Left cardiac atrium (tissue), 4 donors: ENCODE data around the gene NDUFB10. TPM values are rescaled to one million over a fixed set of nuclear protein-coding genes. Genes with fewer than 3 reads are reported as not detected.
A peak's percentile ranks its signal among the peaks of the same experiment; 100 is the strongest.

Experiments used
- ATAC-seq, 2 donors: fragments of 200-7000 bp; cut with Tn5 transposase; one replicate each; pipeline ENCODE4 v1.9.1; 2020; ENCODE audit warnings: mild to moderate bottlenecking in 2 of 2, moderate library complexity in 2 of 2
- DNase-seq: peaks from one replicate; pipeline ENCODE4 v3.0.0-alpha.2; 2020
- intact Hi-C, 2 donors: fragments of 100-400 bp; cut with DNase I; formaldehyde crosslinking; loops; one replicate each; pipeline versions ENCODE4 v1.14.1 to v1.15.1; 2022 to 2023
- total RNA-seq, 2 donors: library from RNA; stranded (reverse); fragmentation: NEBNext Ultra II Directional; extraction: Animal tissue kit (Norgen Biotek cat#: 25700); gene quantifications; one replicate each; pipeline ENCODE4 v1.2.1, GENCODE V29; 2021
- donor health status: DM: no; HTN: yes; CAD: no.
- donor health status: DM: no; HTN: yes; CAD: no; lungs with severe emphysema.
- donor health status: DM: yes; HTN: yes; CAD: no.
- donor health status: Dilated cardiomyopathy.

The NDUFB10 gene
- total RNA-seq, 2 donors from 2014 or later = 411 to 435 TPM

DNA sequence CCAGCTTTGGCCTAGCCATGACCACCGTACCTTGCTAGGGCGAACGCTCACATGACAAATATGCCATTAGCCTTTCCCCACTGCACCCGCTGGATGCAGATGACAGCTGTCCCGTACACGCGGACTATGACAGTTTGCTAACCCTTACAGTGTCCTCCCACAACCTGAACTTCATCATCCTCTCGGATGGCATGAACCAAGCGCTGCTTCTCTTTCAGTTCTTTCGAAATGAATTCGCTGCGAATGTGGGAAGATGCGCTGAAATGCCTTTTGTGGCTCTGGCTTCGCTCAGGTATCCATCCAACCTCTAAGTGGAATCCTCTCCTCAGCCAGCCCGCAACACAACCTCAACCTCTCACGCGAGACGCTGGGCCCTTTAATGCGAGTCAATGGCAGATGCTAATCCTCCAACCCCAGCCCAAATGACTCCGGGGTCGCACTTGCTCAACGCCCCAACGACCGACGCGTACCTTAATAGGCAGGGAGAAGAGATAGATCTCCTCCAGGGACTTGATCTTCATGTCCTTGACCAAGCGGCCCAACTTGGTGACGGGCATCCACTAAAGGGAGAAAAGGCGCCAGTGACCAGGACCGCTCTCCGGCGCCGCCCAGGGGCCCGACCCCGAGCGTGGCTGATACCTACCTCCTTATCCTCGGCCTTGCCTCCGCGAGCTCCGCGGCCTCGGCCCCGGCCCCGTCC is 4.6 kb downstream of the NDUFB10 start:
- peak; percentile 65 for DNase-seq
- intact Hi-C loops = no loop called here
- peak; percentile 42 to 46 for ATAC-seq

- DNase-seq (peak; percentile 99), ATAC-seq (peak; percentile 97)
- intact Hi-C loops = no loop called here
Measured at GRCh38 chr16:1964506-1965395, 5.4 kb downstream of the NDUFB10 start, which contains the start of gene RPS2. TSS of gene RPS2 (minus strand) at chr16:1964826. CDS start at chr16:1964625, 201 bp downstream.

- no peak for DNase-seq
- intact Hi-C loops = no loop called here
- ATAC-seq = peak in 1 of 2 donors; percentile 0
Measured at GRCh38 chr16:1965396-1966001, 6.2 kb downstream of the NDUFB10 start.

DNA sequence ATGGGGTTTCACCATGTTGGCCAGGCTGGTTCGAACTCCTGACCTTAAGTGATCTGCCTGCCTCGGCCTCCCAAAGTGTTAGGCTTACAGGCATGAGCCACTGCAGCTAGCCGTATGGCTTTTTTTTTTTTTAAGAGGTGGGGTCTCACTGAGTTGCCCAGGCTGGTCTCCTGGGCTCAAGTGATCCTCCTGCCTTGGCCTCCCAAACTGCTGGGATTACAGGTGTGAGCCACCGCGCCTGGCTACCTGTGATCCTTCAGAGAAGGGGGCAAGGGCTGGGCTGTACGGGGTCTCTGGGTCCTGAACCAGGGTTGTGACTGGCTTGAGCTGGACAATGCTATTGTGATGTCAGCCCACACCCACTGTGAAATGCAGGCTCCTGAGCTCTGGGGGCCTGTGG is 7.1 kb downstream of the NDUFB10 start, which contains the start of gene RNF151:
TSS of gene RNF151 (plus strand) at position 397 of the 400 bp plus-strand sequence. CDS start 26 bp downstream, outside the sequence.
- ATAC-seq (no peak), DNase-seq (no peak)
- intact Hi-C loops = no loop called here

- no peak for DNase-seq
- ATAC-seq = no peak
- intact Hi-C loops = no loop called here
Measured at GRCh38 chr16:1968146-1968953, 9.0 kb downstream of the NDUFB10 start.

DNA sequence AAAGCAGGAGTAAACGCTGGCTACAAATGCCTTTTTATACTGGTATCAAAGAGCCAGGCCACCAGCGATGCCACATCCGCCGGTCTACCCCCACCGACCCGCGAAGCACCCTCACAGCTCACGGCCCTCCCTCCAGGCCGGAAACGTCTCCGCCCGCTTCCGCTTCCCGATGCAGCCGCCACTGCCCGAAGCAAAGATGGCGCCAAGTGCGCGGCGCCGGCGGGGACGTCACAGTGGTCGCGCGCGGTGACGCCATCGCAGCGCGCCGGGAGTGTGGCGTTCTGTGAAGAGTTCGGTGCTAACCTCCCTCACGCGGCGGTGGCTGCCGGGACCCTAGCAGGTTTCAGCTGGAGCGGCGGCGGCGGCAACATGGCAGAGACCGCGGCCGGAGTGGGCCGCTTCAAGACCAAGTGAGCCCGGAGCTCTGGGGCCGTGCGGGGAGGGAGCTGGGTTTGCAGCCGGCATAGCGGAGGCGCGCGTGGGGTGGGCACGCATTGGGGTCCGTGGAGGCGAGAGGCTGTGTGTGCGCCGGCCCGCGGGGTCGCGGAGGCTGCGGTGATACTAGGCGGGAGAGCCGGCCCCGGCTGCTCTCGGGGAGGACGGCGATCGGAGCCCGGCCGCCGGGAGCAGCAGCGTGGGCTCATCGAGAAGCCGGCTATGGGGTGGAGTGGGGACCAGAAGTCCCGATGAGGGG is 12.6 kb downstream of the NDUFB10 start, which contains the start of gene TBL3:
TSS of gene TBL3 (plus strand) at position 258 of the 694 bp plus-strand sequence. CDS start at position 370, 112 bp downstream.
- peak; percentile 94 for DNase-seq
- ATAC-seq = peak; percentile 96 to 97
- intact Hi-C loops = no loop called here

- intact Hi-C loops = no loop called here
- ATAC-seq = no peak
- peak; percentile 25 for DNase-seq
Measured at GRCh38 chr16:1972490-1972877, 13.1 kb downstream of the NDUFB10 start.

DNA sequence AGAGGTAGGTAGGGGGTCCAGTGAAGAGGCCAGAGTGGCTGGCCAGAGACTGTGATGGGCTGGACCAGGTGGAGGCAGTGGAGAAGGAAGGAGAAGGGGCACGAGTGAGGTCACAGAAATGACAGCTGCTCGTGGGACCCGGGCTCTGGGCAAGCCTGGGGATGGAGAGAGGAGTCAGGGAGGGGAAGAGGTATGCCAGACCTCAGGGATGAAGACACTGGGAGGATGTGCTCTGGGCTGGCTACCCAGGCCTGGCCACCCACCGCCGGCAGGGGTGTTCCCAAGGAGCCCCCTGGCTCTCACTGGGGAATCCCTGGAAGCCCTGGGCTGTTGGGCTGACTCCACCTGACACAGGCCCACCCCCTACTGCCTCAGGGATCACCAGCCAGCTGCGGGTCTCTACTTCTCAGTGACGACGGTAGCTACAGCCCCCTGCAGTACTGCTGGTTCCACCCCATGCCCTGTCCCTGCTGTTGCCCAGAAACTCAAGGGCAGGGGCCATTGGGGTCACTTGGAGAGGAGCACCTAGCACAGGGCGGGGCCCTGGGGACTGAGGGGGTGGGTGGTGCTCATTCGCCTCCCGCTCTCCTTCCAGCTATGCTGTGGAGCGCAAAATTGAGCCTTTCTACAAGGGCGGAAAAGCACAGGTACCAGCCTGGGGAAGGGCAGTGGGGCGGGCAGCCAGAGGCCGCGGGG is 14.3 kb downstream of the NDUFB10 start:
- DNase-seq (peak; percentile 21), ATAC-seq (no peak)
- intact Hi-C loops = no loop called here

DNA sequence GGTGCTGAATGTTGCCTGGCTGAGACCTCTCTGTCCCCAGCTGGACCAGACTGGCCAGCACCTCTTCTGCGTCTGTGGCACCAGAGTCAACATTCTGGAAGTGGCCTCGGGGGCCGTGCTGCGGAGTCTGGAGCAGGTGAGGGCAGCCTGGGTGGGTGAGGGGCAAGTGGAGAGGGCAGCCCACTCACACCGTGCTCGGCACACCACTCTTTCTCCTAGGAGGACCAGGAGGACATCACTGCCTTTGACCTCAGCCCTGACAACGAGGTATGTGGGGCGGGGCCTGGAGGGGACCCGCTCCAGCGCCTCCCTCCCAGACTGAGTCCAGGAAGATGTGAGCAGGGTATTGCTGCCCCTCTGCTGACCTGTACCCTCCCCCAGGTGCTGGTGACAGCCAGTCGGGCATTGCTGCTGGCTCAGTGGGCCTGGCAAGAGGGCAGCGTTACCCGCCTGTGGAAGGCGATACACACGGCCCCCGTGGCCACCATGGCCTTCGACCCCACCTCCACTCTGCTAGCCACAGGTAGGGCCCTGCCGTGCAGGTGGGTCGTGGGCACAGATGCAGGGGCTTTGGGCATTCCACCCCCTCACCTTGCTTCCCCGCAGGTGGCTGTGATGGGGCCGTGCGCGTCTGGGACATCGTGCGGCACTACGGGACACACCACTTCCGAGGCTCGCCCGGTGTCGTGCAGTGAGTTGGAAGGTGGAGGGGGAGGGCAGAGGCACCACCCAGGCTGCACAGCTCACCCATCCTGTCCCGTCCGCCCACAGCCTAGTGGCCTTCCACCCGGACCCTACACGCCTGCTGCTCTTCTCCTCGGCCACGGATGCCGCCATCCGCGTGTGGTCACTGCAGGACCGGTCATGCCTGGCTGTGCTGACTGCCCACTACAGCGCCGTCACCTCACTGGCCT is 15.1 kb downstream of the NDUFB10 start:
- DNase-seq (peak; percentile 17), ATAC-seq (no peak)
- intact Hi-C loops = no loop called here

DNA sequence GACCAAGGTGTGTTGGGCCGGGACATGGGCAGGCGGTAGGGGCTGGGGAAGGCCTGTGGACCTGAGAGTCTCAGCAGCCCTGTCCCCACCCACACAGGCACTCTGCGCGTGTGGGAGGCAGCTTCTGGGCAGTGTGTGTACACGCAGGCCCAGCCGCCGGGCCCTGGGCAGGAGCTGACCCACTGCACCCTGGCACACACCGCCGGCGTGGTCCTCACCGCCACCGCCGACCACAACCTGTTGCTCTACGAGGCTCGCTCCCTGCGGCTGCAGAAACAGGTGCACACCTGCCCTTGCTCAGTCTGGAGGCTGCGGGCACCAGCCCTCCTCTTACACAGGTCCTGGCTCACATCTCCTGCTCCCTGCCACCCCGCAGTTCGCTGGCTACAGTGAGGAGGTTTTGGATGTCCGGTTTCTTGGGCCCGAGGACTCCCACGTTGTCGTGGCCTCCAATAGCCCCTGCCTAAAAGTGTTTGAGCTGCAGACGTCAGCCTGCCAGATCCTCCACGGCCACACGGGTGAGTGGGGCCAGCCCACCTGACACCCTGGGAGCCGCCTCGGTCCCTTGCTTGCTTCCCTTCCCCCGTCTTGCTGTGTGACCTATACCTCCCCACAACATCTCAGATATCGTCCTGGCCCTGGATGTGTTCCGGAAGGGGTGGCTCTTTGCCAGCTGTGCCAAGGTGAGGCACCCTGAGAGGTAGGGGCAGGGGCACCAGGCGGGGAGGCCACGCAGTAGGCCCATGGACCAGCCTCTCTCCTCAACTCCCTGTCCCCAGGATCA is 16.3 kb downstream of the NDUFB10 start:
- ATAC-seq (no peak), DNase-seq (no peak)
- intact Hi-C loops = no loop called here

- DNase-seq (no peak), ATAC-seq (no peak)
- intact Hi-C loops = no loop called here
Measured at GRCh38 chr16:1976216-1976520, 16.8 kb downstream of the NDUFB10 start.

DNA sequence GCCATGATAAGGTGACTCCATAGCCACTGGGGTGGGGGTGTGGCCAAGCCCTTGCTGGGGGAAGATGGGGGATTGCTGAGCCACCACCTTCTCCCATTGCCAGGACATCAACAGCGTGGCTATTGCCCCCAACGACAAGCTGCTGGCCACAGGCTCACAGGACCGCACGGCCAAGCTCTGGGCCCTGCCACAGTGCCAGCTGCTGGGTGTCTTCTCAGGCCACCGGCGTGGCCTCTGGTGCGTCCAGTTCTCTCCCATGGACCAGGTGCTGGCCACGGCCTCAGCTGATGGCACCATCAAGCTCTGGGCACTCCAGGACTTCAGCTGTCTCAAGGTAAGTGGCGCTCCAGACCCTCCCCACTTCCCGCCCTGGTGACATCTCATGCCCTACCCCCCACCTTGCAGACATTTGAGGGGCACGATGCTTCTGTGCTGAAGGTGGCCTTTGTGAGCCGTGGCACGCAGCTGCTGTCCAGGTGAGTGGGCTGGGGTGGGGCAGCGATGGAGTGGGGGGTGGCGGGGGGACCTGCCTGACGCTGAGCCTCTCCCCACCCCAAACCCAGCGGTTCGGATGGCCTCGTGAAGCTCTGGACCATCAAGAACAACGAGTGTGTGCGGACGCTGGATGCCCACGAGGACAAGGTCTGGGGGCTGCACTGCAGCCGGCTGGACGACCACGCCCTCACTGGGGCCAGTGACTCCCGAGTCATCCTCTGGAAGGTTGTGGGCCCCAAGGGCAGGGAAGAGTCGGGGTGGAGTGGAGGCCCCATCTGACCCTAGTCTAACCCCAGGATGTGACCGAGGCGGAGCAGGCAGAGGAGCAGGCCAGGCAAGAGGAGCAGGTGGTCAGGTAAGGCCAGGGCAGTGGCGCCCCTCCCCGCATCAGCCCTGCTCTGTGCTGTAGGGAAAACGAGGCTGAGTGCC is 17.9 kb downstream of the NDUFB10 start:
- no peak for ATAC-seq
- intact Hi-C loops = no loop called here
- no peak for DNase-seq

GRCh38 chr16:1977875-1978268 is 18.5 kb downstream of the NDUFB10 start:
- no peak for ATAC-seq
- intact Hi-C loops = no loop called here
- no peak for DNase-seq

GRCh38 chr16:1978476-1979120 is 19.3 kb downstream of the NDUFB10 start:
- no peak for DNase-seq
- ATAC-seq = no peak
- intact Hi-C loops = no loop called here
